Measurements from ENCODE around the gene IFITM1.

- TF ChIP-seq CTCF (conservative IDR thresholded peaks at IDR 0.05 in 1 of 2, IDR thresholded peaks at IDR 0.05 in 1 of 2; ENCODE audit: low read depth in 1 of 2, low read length in 2 of 2) (no peak), EZH2 (IDR thresholded peaks at IDR 0.05; ENCODE audit: low read length, missing control alignments) (no peak)
Observed at GRCh38 chr11:270451-271318, 43.2 kb upstream of the IFITM1 start.

Data from fibroblast of lung (primary cell).